Uterus (tissue), 4 donors: ENCODE data around the gene SFMBT2. TPM values are rescaled to one million over a fixed set of nuclear protein-coding genes. Genes with fewer than 3 reads are reported as not detected.

Source experiments
- DNase-seq, 2 donors: peaks; one replicate each; pipeline ENCODE4 v3.0.0-alpha.2; 2019 to 2020
- H3K27ac ChIP-seq, 2 donors: fragments of 200-600 bp; sonication (generic); 1 replicate in 1 of 2; 2 replicates in 1 of 2; pipeline ENCODE4 v1.5.1; 2016 to 2018
- H3K27me3 ChIP-seq, 2 donors: fragments of 200-600 bp; sonication (generic); one replicate each; pipeline ENCODE4 v1.5.1; 2018 to 2019; ENCODE audit warnings: control low read depth in 1 of 2
- H3K36me3 ChIP-seq, 2 donors: fragments of 200-600 bp; sonication (generic); one replicate each; pipeline ENCODE4 v1.5.1; 2019; ENCODE audit warnings: control low read depth in 1 of 2
- H3K4me1 ChIP-seq, 2 donors: fragments of 200-600 bp; sonication (generic); one replicate each; pipeline ENCODE4 v1.5.1; 2018 to 2019; ENCODE audit warnings: control low read depth in 1 of 2
- H3K4me3 ChIP-seq, 2 donors: fragments of 200-600 bp; sonication (generic); 1 replicate in 1 of 2; 2 replicates in 1 of 2; pipeline ENCODE4 v1.5.1; 2018 to 2019; ENCODE audit warnings: mild to moderate bottlenecking in 1 of 2
- H3K9me3 ChIP-seq, 2 donors: fragments of 200-600 bp; sonication (generic); one replicate each; pipeline ENCODE4 v1.5.1; 2019; ENCODE audit warnings: control low read depth in 1 of 2
- CTCF ChIP-seq, 4 experiments: fragments of 200-600 bp in 2 of 4; fragments of 450-650 bp in 2 of 4; sonication (generic) in 2 of 4; IDR thresholded peaks; one replicate each; pipeline ENCODE4 v1.5.1; 2016 to 2019; ENCODE audit warnings: antibody characterized with exemption in 4 of 4, mild to moderate bottlenecking in 2 of 4, moderate library complexity in 1 of 4
- POLR2A ChIP-seq, 2 donors: fragments of 450-650 bp; IDR thresholded peaks; one replicate each; pipeline ENCODE4 v1.6.1; 2016; ENCODE audit warnings: antibody characterized with exemption in 2 of 2, mild to moderate bottlenecking in 1 of 2, moderate library complexity in 1 of 2
- intact Hi-C: fragments of 100-400 bp; cut with DNase I; formaldehyde crosslinking; loops from one replicate; pipeline ENCODE4 v1.15.1; 2023; ENCODE audit warnings: low total_unique reads
- total RNA-seq, 4 donors: library from RNA; depleted of rRNA in 3 of 4; stranded (reverse); fragments of >200 nt in 3 of 4; gene quantifications; one replicate each; pipeline versions ENCODE4 v1.1.0 to v1.2.4, GENCODE V29; 2014 to 2023
- donor health status: DM: yes; HTN: yes; CAD: no.

SFMBT2 gene
- total RNA-seq, 4 donors from 2014 or later = 7.7 to 23.4 (median 14.7) TPM

- intact Hi-C loops = no loop called here
- TF ChIP-seq POLR2A (IDR thresholded peaks at IDR 0.05) = no peak
- no peak for TF ChIP-seq CTCF (IDR thresholded peaks at IDR 0.05)
Observed at GRCh38 chr10:7170626-7171322, 240.1 kb downstream of the SFMBT2 start.

GRCh38 chr10:7168414-7168813 is 242.4 kb downstream of the SFMBT2 start:
- TF ChIP-seq CTCF (IDR thresholded peaks at IDR 0.05) = no peak
- TF ChIP-seq POLR2A (IDR thresholded peaks at IDR 0.05) = no peak
- intact Hi-C loops = no loop called here
- H3K27me3 ChIP-seq = no peaks in the 10 kb centered on the region
- no peak overlapping the region for H3K27ac ChIP-seq
- no peaks in the 10 kb centered on the region for H3K9me3 ChIP-seq
- no peak overlapping the region for H3K4me3 ChIP-seq
- DNase-seq = no peak
- no peaks in the 10 kb centered on the region for H3K4me1 ChIP-seq
- H3K36me3 ChIP-seq = no peaks in the 10 kb centered on the region

More at GRCh38 chr10:7170626-7171322, 240.1 kb downstream of the SFMBT2 start:
- Histone ChIP-seq H3K27ac (no peak overlapping the region), H3K4me1 (no peaks in the 10 kb centered on the region), H3K9me3 (no peaks in the 10 kb centered on the region), H3K4me3 (no peak overlapping the region), H3K36me3 (no peaks in the 10 kb centered on the region), H3K27me3 (no peaks in the 10 kb centered on the region)
- no peak for DNase-seq

- Histone ChIP-seq H3K27me3 (no peaks in the 10 kb centered on the region), H3K27ac (no peak overlapping the region), H3K9me3 (no peaks in the 10 kb centered on the region), H3K4me3 (no peak overlapping the region), H3K36me3 (no peaks in the 10 kb centered on the region), H3K4me1 (no peaks in the 10 kb centered on the region)
- TF ChIP-seq POLR2A (IDR thresholded peaks at IDR 0.05) = no peak
- TF ChIP-seq CTCF (IDR thresholded peaks at IDR 0.05) = no peak
- intact Hi-C loops = no loop called here
- no peak for DNase-seq
Observed at GRCh38 chr10:7165500-7166177, 245.2 kb downstream of the SFMBT2 start.

GRCh38 chr10:7164955-7165354 is 245.9 kb downstream of the SFMBT2 start:
- DNase-seq = no peak
- no peak overlapping the region for H3K27ac ChIP-seq
- H3K4me3 ChIP-seq = no peak overlapping the region
- intact Hi-C loops = no loop called here
- no peaks in the 10 kb centered on the region for H3K36me3 ChIP-seq
- no peaks in the 10 kb centered on the region for H3K4me1 ChIP-seq
- H3K27me3 ChIP-seq = no peaks in the 10 kb centered on the region
- H3K9me3 ChIP-seq = no peaks in the 10 kb centered on the region
- no peak for TF ChIP-seq CTCF (IDR thresholded peaks at IDR 0.05)
- TF ChIP-seq POLR2A (IDR thresholded peaks at IDR 0.05) = no peak

- DNase-seq = no peak
- Histone ChIP-seq H3K27ac (no peak overlapping the region), H3K4me1 (no peaks in the 10 kb centered on the region), H3K36me3 (no peaks in the 10 kb centered on the region), H3K4me3 (no peak overlapping the region), H3K27me3 (no peaks in the 10 kb centered on the region), H3K9me3 (no peaks in the 10 kb centered on the region)
- intact Hi-C loops = no loop called here
- no peak for TF ChIP-seq POLR2A (IDR thresholded peaks at IDR 0.05)
- TF ChIP-seq CTCF (IDR thresholded peaks at IDR 0.05) = no peak
Observed at GRCh38 chr10:7162331-7162730, 248.5 kb downstream of the SFMBT2 start.
